H1 (cell line): ENCODE results near the gene OGT. TPM values are rescaled to one million over a fixed set of nuclear protein-coding genes. Genes with fewer than 3 reads are reported as not detected.

Experiments
- CTCF ChIA-PET: fragments of 300-600 bp; sonication (Branson Sonifier 250); formaldehyde crosslinking; loops from one replicate; lab custom pipeline; 2021; ENCODE audit not compliant: partially characterized antibody; lab: Charles Lee
- POLR2A ChIA-PET: fragments of 300-600 bp; sonication (Branson Sonifier 250); formaldehyde crosslinking; loops from one replicate; lab custom pipeline; 2021; ENCODE audit warnings: inconsistent platforms; ENCODE audit not compliant: partially characterized antibody; lab: Charles Lee
- DNase-seq, 2 experiments: peaks; one replicate each; pipeline versions ENCODE4 v3.0.0 to v3.0.0-alpha.2; 2010 to 2022; ENCODE audit warnings: low spot score in 2 of 2, low read depth in 1 of 2, mixed read lengths in 1 of 2
- FAIRE-seq: peaks from 2 replicates; lab custom pipeline; 2011; peaks lifted over from hg19 to GRCh38; lab: Jason Lieb, UNC
- H2AFZ ChIP-seq: 2 replicates; pipeline ENCODE4 v1.8.1; 2012; ENCODE audit warnings: low read length, inconsistent platforms
- H2AK5ac ChIP-seq: 2 replicates; pipeline ENCODE4 v1.6.1; 2013; ENCODE audit warnings: low read depth, low read length
- H2BK120ac ChIP-seq: replicated peaks from 2 replicates; pipeline ENCODE3; 2013; ENCODE audit warnings: low read depth, low read length, inconsistent platforms
- H2BK12ac ChIP-seq: 2 replicates; pipeline ENCODE4 v1.6.1; 2013; ENCODE audit warnings: low read depth, low read length
- H2BK15ac ChIP-seq: 2 replicates; pipeline ENCODE4 v1.6.1; 2013; ENCODE audit warnings: low read length
- H2BK20ac ChIP-seq: 2 replicates; pipeline ENCODE4 v1.6.1; 2013; ENCODE audit warnings: low read length
- H2BK5ac ChIP-seq: 2 replicates; pipeline ENCODE4 v1.6.1; 2013; ENCODE audit warnings: low read depth, low read length
- H3K14ac ChIP-seq: 2 replicates; pipeline ENCODE4 v1.6.1; 2013; ENCODE audit warnings: inconsistent platforms; ENCODE audit not compliant: insufficient read length
- H3K18ac ChIP-seq: 2 replicates; pipeline ENCODE4 v1.6.1; 2013; ENCODE audit warnings: low read length; ENCODE audit errors: extremely low read depth
- H3K23ac ChIP-seq: 2 replicates; pipeline ENCODE4 v1.6.1; 2013; ENCODE audit warnings: inconsistent platforms; ENCODE audit not compliant: insufficient read length
- H3K23me2 ChIP-seq: 2 replicates; pipeline ENCODE4 v1.6.1; 2013; ENCODE audit warnings: low read depth, low read length
- H3K27ac ChIP-seq: 2 replicates; pipeline ENCODE4 v1.6.1; 2011; ENCODE audit warnings: low read depth, low read length, inconsistent platforms
- H3K27me3 ChIP-seq, 4 experiments: replicated peaks in 1 of 4; 1 replicate in 1 of 4; 2 replicates in 3 of 4; pipeline versions ENCODE4 v1.6.1 to v1.8.1; 2011 to 2013; ENCODE audit warnings: low read length in 3 of 4, mild to moderate bottlenecking in 3 of 4, inconsistent platforms in 2 of 4, mixed read lengths in 2 of 4, moderate library complexity in 1 of 4; ENCODE audit not compliant: control insufficient read depth in 3 of 4, insufficient read depth in 3 of 4; ENCODE audit errors: extremely low read depth in 1 of 4
- H3K36me3 ChIP-seq, 4 experiments: 2 replicates each; pipeline versions ENCODE4 v1.6.1 to v1.8.1; 2011 to 2013; ENCODE audit warnings: mild to moderate bottlenecking in 4 of 4, low read length in 3 of 4, moderate library complexity in 2 of 4, control low read depth in 1 of 4, inconsistent platforms in 1 of 4; ENCODE audit not compliant: insufficient read depth in 4 of 4, control insufficient read depth in 2 of 4
- H3K4ac ChIP-seq: replicated peaks from 2 replicates; pipeline ENCODE3; 2013; ENCODE audit warnings: low read length, low read depth, mixed read lengths, inconsistent platforms; ENCODE audit not compliant: insufficient read length
- H3K4me1 ChIP-seq, 4 experiments: replicated peaks in 1 of 4; 1 replicate in 1 of 4; 2 replicates in 3 of 4; pipeline versions ENCODE4 v1.6.1 to v1.8.1; 2011 to 2013; ENCODE audit warnings: low read length in 3 of 4, inconsistent platforms in 2 of 4, mixed read lengths in 1 of 4; ENCODE audit not compliant: insufficient read depth in 4 of 4, control insufficient read depth in 3 of 4
- H3K4me2 ChIP-seq, 2 experiments: 2 replicates each; pipeline versions ENCODE4 v1.6.1 to v1.8.1; 2011 to 2013; ENCODE audit warnings: low read depth in 2 of 2, low read length in 2 of 2, control low read depth in 1 of 2, inconsistent platforms in 1 of 2, mild to moderate bottlenecking in 1 of 2; ENCODE audit not compliant: insufficient read depth in 1 of 2
- H3K4me3 ChIP-seq, 4 experiments: fragments of 200-600, 300-600 bp in 1 of 4; sonication (generic), shearing (Covaris generic), sonication (Bioruptor Twin) in 1 of 4; 2 replicates each; pipeline versions ENCODE4 v1.5.1 to v1.8.1; 2011 to 2016; ENCODE audit warnings: low read length in 4 of 4, low read depth in 3 of 4, control low read depth in 2 of 4, inconsistent platforms in 2 of 4, mild to moderate bottlenecking in 2 of 4, mixed read lengths in 1 of 4, moderate library complexity in 1 of 4; ENCODE audit not compliant: insufficient read depth in 2 of 4; ENCODE audit errors: extremely low read depth in 1 of 4
- H3K56ac ChIP-seq: replicated peaks from 2 replicates; pipeline ENCODE3; 2013; ENCODE audit warnings: low read depth, mild to moderate bottlenecking, mixed read lengths, low read length, inconsistent platforms; ENCODE audit not compliant: insufficient read length
- H3K79me1 ChIP-seq: 2 replicates; pipeline ENCODE4 v1.6.1; 2013; ENCODE audit warnings: low read depth, low read length, control low read depth
- H3K79me2 ChIP-seq, 2 experiments: 2 replicates each; pipeline versions ENCODE4 v1.6.1 to v1.8.1; 2012 to 2013; ENCODE audit warnings: low read length in 2 of 2, mild to moderate bottlenecking in 2 of 2, inconsistent platforms in 1 of 2; ENCODE audit not compliant: insufficient read depth in 2 of 2, control insufficient read depth in 1 of 2
- H3K9ac ChIP-seq, 4 experiments: replicated peaks in 1 of 4; 1 replicate in 1 of 4; 2 replicates in 3 of 4; pipeline versions ENCODE4 v1.6.1 to v1.8.1; 2011 to 2013; ENCODE audit warnings: low read depth in 3 of 4, low read length in 3 of 4, control low read depth in 2 of 4, mild to moderate bottlenecking in 2 of 4, moderate library complexity in 2 of 4, inconsistent platforms in 1 of 4; ENCODE audit errors: extremely low read depth in 1 of 4
- H3K9me3 ChIP-seq, 2 experiments: 2 replicates each; pipeline versions ENCODE4 v1.6.1 to v1.8.1; 2012 to 2013; ENCODE audit warnings: mild to moderate bottlenecking in 2 of 2, moderate library complexity in 2 of 2, control low read depth in 1 of 2, inconsistent platforms in 1 of 2, low read depth in 1 of 2, low read length in 1 of 2, mixed read lengths in 1 of 2; ENCODE audit not compliant: insufficient read depth in 2 of 2
- H4K20me1 ChIP-seq, 2 experiments: replicated peaks in 1 of 2; 2 replicates each; pipeline versions ENCODE3 to v1.8.1; 2011 to 2013; ENCODE audit warnings: inconsistent platforms in 2 of 2, low read length in 2 of 2, mild to moderate bottlenecking in 1 of 2; ENCODE audit not compliant: insufficient read depth in 2 of 2, control insufficient read depth in 1 of 2
- H4K5ac ChIP-seq: 2 replicates; pipeline ENCODE4 v1.6.1; 2013; ENCODE audit warnings: low read length, low read depth, mixed read lengths, inconsistent platforms; ENCODE audit not compliant: insufficient read length
- H4K8ac ChIP-seq: 2 replicates; pipeline ENCODE4 v1.8.0; 2013; ENCODE audit warnings: mild to moderate bottlenecking, moderate library complexity, low read length, inconsistent platforms; ENCODE audit not compliant: insufficient read depth; ENCODE audit errors: extremely low read depth
- H4K91ac ChIP-seq: replicated peaks from 2 replicates; pipeline ENCODE3; 2013; ENCODE audit warnings: low read length, mixed read lengths, inconsistent platforms; ENCODE audit not compliant: insufficient read length
- BRCA1 ChIP-seq: IDR thresholded peaks from 2 replicates; pipeline ENCODE4 v1.6.1; 2012; ENCODE audit warnings: low read depth, low read length, improper control_type of control experiment
- CBX8 ChIP-seq: fragments of 300-800, 300-1000 bp; sonication (generic); IDR thresholded peaks from 2 replicates; pipeline ENCODE4 v1.7.1; 2016; ENCODE audit warnings: low read depth, low read length, borderline replicate concordance
- GTF2F1 ChIP-seq: IDR thresholded peaks from 2 replicates; pipeline ENCODE4 v1.6.1; 2012; ENCODE audit warnings: low read depth, low read length, improper control_type of control experiment, borderline replicate concordance
- JUND ChIP-seq: IDR thresholded peaks from 2 replicates; pipeline ENCODE4 v1.6.1; 2011; ENCODE audit warnings: mild to moderate bottlenecking, improper control_type of control experiment, low read length
- KDM1A ChIP-seq: fragments of 200-600, 300-600 bp; sonication (generic); IDR thresholded peaks from 2 replicates; pipeline ENCODE4 v1.7.1; 2016; ENCODE audit warnings: mild to moderate bottlenecking, low read length, borderline replicate concordance
- POLR2AphosphoS5 ChIP-seq: IDR thresholded peaks from 2 replicates; pipeline ENCODE4 v1.6.1; 2011; ENCODE audit warnings: low read depth, low read length
- RXRA ChIP-seq: IDR thresholded peaks from 2 replicates; pipeline ENCODE4 v1.6.1; 2011; ENCODE audit warnings: low read depth, mild to moderate bottlenecking, low read length, moderate library complexity; ENCODE audit not compliant: insufficient read depth
- TBP ChIP-seq: IDR thresholded peaks from 2 replicates; pipeline ENCODE4 v1.6.1; 2011; ENCODE audit warnings: low read depth, low read length, improper control_type of control experiment
- TEAD4 ChIP-seq: IDR thresholded peaks from 2 replicates; pipeline ENCODE4 v1.6.1; 2012; ENCODE audit warnings: low read depth, low read length, inconsistent platforms, mixed read lengths
- WGBS, 2 experiments: shearing (Covaris generic) in 1 of 2; methylation state at CpG; one replicate each; pipeline versions ENCODE4 v1.1.6 to v1.1.7; 2013 to 2015; ENCODE audit warnings: low lambda C conversion rate in 2 of 2, mixed read lengths in 2 of 2, inconsistent platforms in 1 of 2, low coverage in 1 of 2, missing lambda C conversion rate in 1 of 2; ENCODE audit not compliant: insufficient replicate concordance in 2 of 2, insufficient coverage in 1 of 2, insufficient read length in 1 of 2; ENCODE audit errors: extremely low coverage in 1 of 2, missing lambda C conversion rate in 1 of 2; 5-methylcytosine and 5-hydroxymethylcytosine counted together
- polyA plus RNA-seq, 7 experiments: library from polyadenylated mRNA; depleted of rRNA in 3 of 7; stranded (reverse) in 5 of 7; unstranded in 2 of 7; fragments of >200 nt in 5 of 7; fragments of 200-250 nt in 2 of 7; gene quantifications; 1 replicate in 5 of 7; 2 replicates in 1 of 7; 4 replicates in 1 of 7; pipeline versions ENCODE4 v1.2.1 to v1.2.3, GENCODE V29; 2011 to 2013; ENCODE audit warnings: missing spikeins in 2 of 7, mixed read lengths in 2 of 7
- total RNA-seq: library from RNA; stranded (reverse); fragmentation: NEBNext Ultra II Directional; extraction: Animal tissue kit (Norgen Biotek cat#: 25700); gene quantifications from 2 replicates; pipeline ENCODE4 v1.2.1, GENCODE V29; 2021
- TF ChIP-seq, protein P1 (sequence below): IDR thresholded peaks from 2 replicates; pipeline ENCODE4 v1.6.1; 2012; ENCODE audit warnings: inconsistent platforms
- TF ChIP-seq, protein P2 (sequence below): IDR thresholded peaks from 2 replicates; pipeline ENCODE4 v1.6.1; 2012; ENCODE audit warnings: low read length, inconsistent platforms

OGT gene
- total and polyA plus RNA-seq, 2 of the 8 experiments (the other 6 are each of a cell fraction or from before 2014, with no cell fraction given) = 130 to 169 TPM

DNA sequence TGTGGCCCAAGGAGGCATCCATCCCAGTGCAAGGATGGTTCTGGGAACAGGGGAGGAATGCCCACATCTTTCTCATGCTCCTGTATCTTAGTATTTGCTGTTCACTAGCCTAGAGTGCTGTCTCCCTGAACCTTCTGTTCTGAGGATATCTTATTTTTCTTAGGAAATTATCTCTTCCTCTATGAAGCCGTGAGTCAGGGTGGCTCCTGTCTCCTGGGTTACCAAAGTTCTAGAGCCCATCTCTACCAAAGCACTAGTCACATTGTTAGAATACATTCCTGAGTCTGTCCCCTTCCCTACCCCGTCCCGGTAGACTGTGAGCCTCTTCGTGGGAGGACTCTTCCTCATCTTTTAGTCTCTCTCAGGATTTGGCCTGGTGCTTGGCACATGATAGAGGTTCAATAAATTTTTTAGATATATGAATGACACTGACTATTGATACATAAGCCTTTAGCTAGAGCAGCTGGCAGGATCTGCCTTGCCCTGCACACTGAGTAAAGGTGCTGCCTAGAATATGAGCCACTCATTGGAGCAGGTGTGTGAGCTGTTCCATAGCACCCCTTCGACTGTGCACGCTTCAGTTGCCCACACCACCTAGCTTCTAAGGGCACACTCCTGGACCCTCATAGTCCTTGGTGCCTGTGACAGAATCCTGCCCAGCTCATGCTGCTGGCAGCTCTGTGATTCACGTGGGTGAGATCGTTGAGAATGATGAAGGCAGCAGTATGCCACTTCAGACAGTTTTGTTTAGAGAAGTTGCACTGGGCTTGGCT is 72.1 kb downstream of the OGT start:
- H3K27me3 ChIP-seq = no peaks in the 10 kb centered on the region
- 76% methylated on average over 5 of the region's 8 CpGs; no CpG with 5 or more reads in 1 of the 2 experiments for WGBS, 2 experiments
- H2BK120ac ChIP-seq = no peak overlapping the region
- H3K4me2 ChIP-seq = no peak overlapping the region
- no peak overlapping the region for H2BK20ac ChIP-seq
- H2BK15ac ChIP-seq = no peak overlapping the region
- H3K14ac ChIP-seq = no peak overlapping the region
- CTCF ChIA-PET = interaction anchor here (1.1 kb wide), 1 partner anchor 47 kb away, joined by 4 read pairs; no protein-coding TSS in a partner anchor
- no peaks in the 10 kb centered on the region for H3K23me2 ChIP-seq
- no peak overlapping the region for H2AFZ ChIP-seq
- no peak overlapping the region for H2BK12ac ChIP-seq
- no peak overlapping the region for H4K8ac ChIP-seq
- H3K4me3 ChIP-seq = no peak overlapping the region
- H3K9ac ChIP-seq = no peak overlapping the region
- H3K36me3 ChIP-seq = peaks cover 0 to 8% (median 1%) of the 10 kb centered on the region in 4 experiments; a peak in 3 of 8 replicates
- POLR2A ChIA-PET = no interaction called here
- H3K9me3 ChIP-seq = no peaks in the 10 kb centered on the region
- no peaks in the 10 kb centered on the region for H3K79me1 ChIP-seq
- H4K20me1 ChIP-seq = no peaks in the 10 kb centered on the region
- H3K23ac ChIP-seq = no peak overlapping the region
- DNase-seq (no peak), FAIRE-seq (no peak)
- H3K4me1 ChIP-seq = no peaks in the 10 kb centered on the region
- H3K56ac ChIP-seq = no peak overlapping the region
- no peak overlapping the region for H3K18ac ChIP-seq
- no peaks in the 10 kb centered on the region for H3K79me2 ChIP-seq
- H2BK5ac ChIP-seq = no peak overlapping the region
- H3K27ac ChIP-seq = no peak overlapping the region
- no peak overlapping the region for H3K4ac ChIP-seq
- no peak overlapping the region for H4K5ac ChIP-seq
- H2AK5ac ChIP-seq = no peak overlapping the region
- no peak overlapping the region for H4K91ac ChIP-seq
- TF ChIP-seq KDM1A (no peak), BRCA1 (no peak), TEAD4 (no peak), JUND (no peak), CBX8 (no peak), POLR2AphosphoS5 (no peak), TBP (no peak), RXRA (no peak), GTF2F1 (no peak)
- TF ChIP-seq, protein P1, sequence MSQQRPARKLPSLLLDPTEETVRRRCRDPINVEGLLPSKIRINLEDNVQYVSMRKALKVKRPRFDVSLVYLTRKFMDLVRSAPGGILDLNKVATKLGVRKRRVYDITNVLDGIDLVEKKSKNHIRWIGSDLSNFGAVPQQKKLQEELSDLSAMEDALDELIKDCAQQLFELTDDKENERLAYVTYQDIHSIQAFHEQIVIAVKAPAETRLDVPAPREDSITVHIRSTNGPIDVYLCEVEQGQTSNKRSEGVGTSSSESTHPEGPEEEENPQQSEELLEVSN = no peak
- TF ChIP-seq, protein P2, sequence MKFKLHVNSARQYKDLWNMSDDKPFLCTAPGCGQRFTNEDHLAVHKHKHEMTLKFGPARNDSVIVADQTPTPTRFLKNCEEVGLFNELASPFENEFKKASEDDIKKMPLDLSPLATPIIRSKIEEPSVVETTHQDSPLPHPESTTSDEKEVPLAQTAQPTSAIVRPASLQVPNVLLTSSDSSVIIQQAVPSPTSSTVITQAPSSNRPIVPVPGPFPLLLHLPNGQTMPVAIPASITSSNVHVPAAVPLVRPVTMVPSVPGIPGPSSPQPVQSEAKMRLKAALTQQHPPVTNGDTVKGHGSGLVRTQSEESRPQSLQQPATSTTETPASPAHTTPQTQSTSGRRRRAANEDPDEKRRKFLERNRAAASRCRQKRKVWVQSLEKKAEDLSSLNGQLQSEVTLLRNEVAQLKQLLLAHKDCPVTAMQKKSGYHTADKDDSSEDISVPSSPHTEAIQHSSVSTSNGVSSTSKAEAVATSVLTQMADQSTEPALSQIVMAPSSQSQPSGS = no peak
